Adrenal gland (tissue), 12 donors: ENCODE measurements around the gene OGDH. TPM values are rescaled to one million over a fixed set of nuclear protein-coding genes. Genes with fewer than 3 reads are reported as not detected.

ENCODE experiments used
- DNase-seq, 7 donors: peaks; one replicate each; pipeline ENCODE4 v3.0.0-alpha.2; 2019 to 2020
- H3K27ac ChIP-seq, 5 donors: fragments of 200-600 bp; sonication (generic) in 4 of 5; 1 replicate in 3 of 5; 2 replicates in 2 of 5; pipeline versions ENCODE4 v1.5.1 to v1.8.0; 2016 to 2020; ENCODE audit warnings: mild to moderate bottlenecking in 1 of 5
- H3K27me3 ChIP-seq: fragments of 200-600 bp; 2 replicates; pipeline ENCODE4 v1.8.0; 2021
- H3K36me3 ChIP-seq, 2 donors: fragments of 200-600 bp; replicated peaks in 1 of 2; 1 replicate in 1 of 2; 2 replicates in 1 of 2; pipeline versions ENCODE4 v1.5.1 to v1.8.0; 2018 to 2022
- H3K4me1 ChIP-seq, 2 donors: fragments of 200-600 bp; replicated peaks in 1 of 2; 1 replicate in 1 of 2; 2 replicates in 1 of 2; pipeline versions ENCODE4 v1.5.1 to v1.8.0; 2018 to 2021
- H3K4me3 ChIP-seq, 4 donors: fragments of 200-600 bp; sonication (generic) in 3 of 4; one replicate each; pipeline ENCODE4 v1.5.1; 2016 to 2018
- H3K9me3 ChIP-seq, 3 donors: fragments of 200-600 bp; sonication (generic) in 1 of 3; replicated peaks in 1 of 3; 1 replicate in 2 of 3; 2 replicates in 1 of 3; pipeline versions ENCODE4 v1.5.1 to v1.8.0; 2016 to 2021
- POLR2A ChIP-seq, 2 donors: fragments of 450-650 bp; IDR thresholded peaks; one replicate each; pipeline ENCODE4 v1.6.1; 2017; ENCODE audit warnings: antibody characterized with exemption in 2 of 2, mild to moderate bottlenecking in 2 of 2, moderate library complexity in 1 of 2
- WGBS, 4 donors: extraction: QIAGEN DNeasy Blood & Tissue Kit in 2 of 4; methylation state at CpG; one replicate each; pipeline versions ENCODE4 v1.1.5 to v1.1.7; 2013 to 2017; 5-methylcytosine and 5-hydroxymethylcytosine counted together
- intact Hi-C, 2 donors: fragments of 100-400 bp; cut with DNase I; formaldehyde crosslinking; loops; one replicate each; pipeline versions ENCODE4 v1.14.1 to v1.15.0; 2022 to 2023
- polyA plus RNA-seq, 3 donors: library from polyadenylated mRNA; stranded (reverse); fragments of 200-250 nt in 2 of 3; fragments of 350-450 nt in 1 of 3; fragmentation: Illumina TruSeq in 1 of 3; extraction: RNeasy Lipid Tissue Mini Kit (QIAGEN cat#74804) in 1 of 3; gene quantifications; one replicate each; pipeline ENCODE4 v1.2.3, GENCODE V29; 2013 to 2014
- total RNA-seq, 9 donors: library from RNA; depleted of rRNA in 4 of 9; stranded (reverse); fragments of >200 nt in 4 of 9; fragments of 120-200 nt in 1 of 9; fragmentation: NEBNext Ultra II Directional in 1 of 9; extraction: Animal tissue kit (Norgen Biotek cat#: 25700) in 1 of 9; gene quantifications; one replicate each; pipeline versions ENCODE4 v1.1.0 to v1.2.4, GENCODE V29; 2013 to 2023
- TF ChIP-seq, protein P1 (sequence below), 6 experiments: fragments of 450-650 bp in 4 of 6; fragments of 200-600 bp in 2 of 6; sonication (generic) in 1 of 6; IDR thresholded peaks; 1 replicate in 5 of 6; 2 replicates in 1 of 6; pipeline versions ENCODE4 v1.5.1 to v1.8.0; 2016 to 2021; ENCODE audit warnings: antibody characterized with exemption in 6 of 6, mild to moderate bottlenecking in 2 of 6, moderate library complexity in 1 of 6
- donor health status: healthy with polysubstance abuse.
- donor health status: Bipolar disorder and iron deficiency.
- donor health status: DM: yes; HTN: yes; CAD: no.
- donor health status: DM: no; HTN: no; CAD: no.
- donor health status: DM: no; HTN: no; CAD: no.
- donor health status: DM: yes; HTN: yes; CAD: no.

The OGDH gene
- total and polyA plus RNA-seq, 12 donors = 46.0 to 284 (median 144) TPM

DNA sequence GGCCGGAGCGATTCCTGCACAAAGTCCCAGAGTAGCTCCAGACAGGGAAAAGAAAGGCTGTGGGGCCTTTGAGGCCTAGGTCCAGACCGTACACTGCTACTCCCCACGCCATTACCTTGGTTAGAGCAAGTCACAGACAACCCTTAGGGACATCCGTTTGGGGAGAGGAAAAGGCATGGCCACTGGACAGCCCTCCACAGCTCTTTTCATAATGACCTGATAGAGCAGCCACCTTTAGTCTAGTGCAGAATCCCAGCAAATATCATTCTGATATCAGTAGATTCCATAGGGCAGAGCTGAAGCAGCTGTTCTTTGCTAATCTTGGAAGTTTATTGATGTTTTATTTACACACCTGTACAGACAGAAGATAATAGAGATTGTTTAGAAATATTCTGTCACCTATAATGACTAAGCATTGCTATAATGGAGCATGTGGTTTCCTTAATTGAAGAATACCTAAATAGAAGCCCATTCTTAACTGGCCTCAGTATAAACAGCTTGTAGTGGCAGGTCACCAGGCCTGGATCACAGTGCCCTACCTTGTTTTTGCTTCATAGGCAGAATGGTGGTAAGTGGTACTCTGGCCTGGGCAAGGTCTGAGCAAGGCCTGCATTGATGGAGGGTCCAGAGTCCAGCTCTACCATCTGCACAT, 27.9 kb downstream of the OGDH start:
- peak overlapping the region; percentile 15 to 89 (median 77) for H3K27ac ChIP-seq
- 58 to 71% (median 65%) methylated on average over 4 to 5 of the region's 5 CpGs for WGBS, 4 donors
- intact Hi-C loops = no loop called here
- H3K27me3 ChIP-seq = no peaks in the 10 kb centered on the region
- no peak overlapping the region for H3K4me3 ChIP-seq
- no peaks in the 10 kb centered on the region for H3K36me3 ChIP-seq
- H3K9me3 ChIP-seq = no peaks in the 10 kb centered on the region
- TF ChIP-seq POLR2A (IDR thresholded peaks at IDR 0.05) = peak in 1 of 2 donors; percentile 9
- TF ChIP-seq, protein P1, sequence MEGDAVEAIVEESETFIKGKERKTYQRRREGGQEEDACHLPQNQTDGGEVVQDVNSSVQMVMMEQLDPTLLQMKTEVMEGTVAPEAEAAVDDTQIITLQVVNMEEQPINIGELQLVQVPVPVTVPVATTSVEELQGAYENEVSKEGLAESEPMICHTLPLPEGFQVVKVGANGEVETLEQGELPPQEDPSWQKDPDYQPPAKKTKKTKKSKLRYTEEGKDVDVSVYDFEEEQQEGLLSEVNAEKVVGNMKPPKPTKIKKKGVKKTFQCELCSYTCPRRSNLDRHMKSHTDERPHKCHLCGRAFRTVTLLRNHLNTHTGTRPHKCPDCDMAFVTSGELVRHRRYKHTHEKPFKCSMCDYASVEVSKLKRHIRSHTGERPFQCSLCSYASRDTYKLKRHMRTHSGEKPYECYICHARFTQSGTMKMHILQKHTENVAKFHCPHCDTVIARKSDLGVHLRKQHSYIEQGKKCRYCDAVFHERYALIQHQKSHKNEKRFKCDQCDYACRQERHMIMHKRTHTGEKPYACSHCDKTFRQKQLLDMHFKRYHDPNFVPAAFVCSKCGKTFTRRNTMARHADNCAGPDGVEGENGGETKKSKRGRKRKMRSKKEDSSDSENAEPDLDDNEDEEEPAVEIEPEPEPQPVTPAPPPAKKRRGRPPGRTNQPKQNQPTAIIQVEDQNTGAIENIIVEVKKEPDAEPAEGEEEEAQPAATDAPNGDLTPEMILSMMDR (IDR thresholded peaks at IDR 0.05) = no peak
- DNase-seq = no peak
- peaks cover 38 to 50% of the 10 kb centered on the region in 2 donors for H3K4me1 ChIP-seq

DNA sequence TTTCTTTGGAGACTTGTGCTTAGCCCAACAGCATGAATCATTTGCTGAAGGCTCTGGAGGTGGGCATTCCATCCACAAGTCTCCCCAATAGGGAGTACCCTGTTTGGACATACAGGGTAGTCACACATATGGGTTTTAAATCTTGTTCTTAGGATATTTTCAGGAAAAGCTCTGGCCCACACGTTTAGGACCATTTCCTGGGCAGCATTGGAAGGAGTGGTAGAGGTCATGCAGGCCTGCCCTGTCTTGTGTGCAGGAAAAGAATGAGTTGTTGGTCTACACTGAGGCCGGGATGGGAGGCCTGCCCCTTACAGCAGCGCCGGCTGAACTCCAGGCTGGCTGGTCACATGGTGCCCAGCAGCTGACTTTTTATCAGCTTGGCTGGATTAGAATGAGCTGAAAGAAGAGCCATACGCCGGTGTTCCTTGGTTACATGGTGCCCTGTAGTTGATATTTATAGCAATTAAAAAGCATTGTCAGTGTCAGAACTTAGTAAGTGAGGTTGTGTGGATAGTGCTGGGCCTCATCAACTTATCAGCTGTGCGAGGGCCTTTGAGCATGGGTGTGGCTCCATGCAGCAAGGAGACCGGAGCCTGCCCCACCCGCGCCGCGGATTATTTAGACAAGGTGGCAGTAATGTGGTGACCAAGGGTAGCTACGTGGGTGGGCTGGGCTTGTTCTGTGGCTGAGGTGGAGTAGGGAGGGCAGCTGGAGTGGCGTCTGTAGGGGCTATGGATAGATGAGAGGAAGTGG, 28.6 kb downstream of the OGDH start:
- no peaks in the 10 kb centered on the region for H3K36me3 ChIP-seq
- H3K27ac ChIP-seq = peak overlapping the region in 4 of 5 donors; percentile 24 to 89 (median 77)
- DNase-seq = peak in 3 of 7 donors; percentile 8 to 54 (median 24)
- 63 to 79% (median 71%) methylated on average over 9 to 14 of the region's 14 CpGs for WGBS, 4 donors
- intact Hi-C loops = no loop called here
- H3K27me3 ChIP-seq = no peaks in the 10 kb centered on the region
- no peak overlapping the region for H3K4me3 ChIP-seq
- TF ChIP-seq, protein P1 (IDR thresholded peaks at IDR 0.05) = no peak
- TF ChIP-seq POLR2A (IDR thresholded peaks at IDR 0.05) = no peak
- no peaks in the 10 kb centered on the region for H3K9me3 ChIP-seq
- peaks cover 45 to 56% of the 10 kb centered on the region in 2 donors for H3K4me1 ChIP-seq

DNA sequence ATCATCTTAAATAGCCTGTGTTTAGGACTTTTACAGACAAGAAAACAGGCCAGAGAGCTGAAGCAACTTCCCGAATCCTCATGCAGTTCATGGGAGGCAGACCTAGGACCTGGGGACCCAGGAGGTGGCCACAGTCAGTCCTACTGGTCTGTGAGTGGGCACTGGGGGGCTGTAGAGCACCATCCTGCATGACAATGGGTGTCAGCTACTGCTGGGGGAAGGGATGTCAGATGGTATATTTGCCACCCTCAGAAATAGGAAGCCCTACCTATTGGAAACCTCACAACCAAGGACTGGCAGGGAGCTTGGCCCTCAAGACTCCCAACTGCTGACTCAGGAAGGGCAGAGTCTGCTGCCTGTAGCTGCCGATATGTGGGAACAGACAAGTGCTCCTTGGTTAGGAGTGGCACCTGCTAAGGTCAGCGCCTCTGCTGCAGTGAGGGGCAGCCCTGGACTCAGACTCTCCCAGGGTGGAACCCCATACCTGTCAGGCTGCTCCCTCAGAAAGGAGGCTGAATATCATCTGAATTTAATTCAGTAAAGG, 29.7 kb downstream of the OGDH start:
- Histone ChIP-seq H3K27ac (no peak overlapping the region), H3K27me3 (no peaks in the 10 kb centered on the region), H3K4me1 (peaks cover 55% of the 10 kb centered on the region in 2 donors), H3K36me3 (no peaks in the 10 kb centered on the region), H3K4me3 (no peak overlapping the region), H3K9me3 (no peaks in the 10 kb centered on the region)
- DNase-seq = peak in 3 of 7 donors; percentile 5 to 52 (median 19)
- WGBS, 4 donors = 81 to 100% (median 86%) methylated on average over 1 to 3 of the region's 3 CpGs
- no peak for TF ChIP-seq POLR2A (IDR thresholded peaks at IDR 0.05)
- TF ChIP-seq, protein P1 (IDR thresholded peaks at IDR 0.05) = no peak
- intact Hi-C loops = no loop called here

DNA sequence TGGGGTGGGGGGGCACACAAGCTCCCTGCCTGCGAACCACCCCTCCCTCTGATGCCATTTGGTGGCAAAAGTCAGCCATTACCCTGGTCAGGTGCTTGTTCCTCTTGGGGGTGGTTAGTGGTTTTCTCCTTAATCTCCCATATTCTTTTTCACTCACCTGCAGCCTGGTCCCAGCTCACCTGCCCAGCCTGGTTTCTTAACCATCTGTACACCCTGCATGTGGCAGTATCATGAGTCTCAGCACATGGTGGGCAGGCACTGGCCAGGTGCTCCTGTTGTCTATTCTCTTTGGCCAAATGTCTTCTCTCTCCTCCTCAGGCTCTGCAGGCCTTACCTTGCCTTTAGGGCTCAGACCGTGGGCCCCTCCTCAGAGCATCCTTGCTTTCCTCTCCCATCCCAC, 30.5 kb downstream of the OGDH start:
- no peaks in the 10 kb centered on the region for H3K36me3 ChIP-seq
- peak in 3 of 7 donors; percentile 4 to 46 (median 19) for DNase-seq
- intact Hi-C loops = no loop called here
- H3K27me3 ChIP-seq = no peaks in the 10 kb centered on the region
- H3K9me3 ChIP-seq = no peaks in the 10 kb centered on the region
- no peak overlapping the region for H3K4me3 ChIP-seq
- 91 to 100% (median 96%) methylated on average over 2 of the region's 2 CpGs for WGBS, 4 donors
- H3K4me1 ChIP-seq = peaks cover 48% of the 10 kb centered on the region in 2 donors
- TF ChIP-seq, protein P1 (IDR thresholded peaks at IDR 0.05) = no peak
- TF ChIP-seq POLR2A (IDR thresholded peaks at IDR 0.05) = no peak
- H3K27ac ChIP-seq = no peak overlapping the region
